ENCODE measurements around the gene TTC28.

GRCh38 chr22:28222052-28222451, 457.6 kb downstream of the TTC28 start:
- TF ChIP-seq RAD21 (IDR thresholded peaks at IDR 0.05; ENCODE audit: low read depth) (no peak), CEBPB (IDR thresholded peaks at IDR 0.05) (no peak), MAX (IDR thresholded peaks at IDR 0.05) (no peak), EP300 (IDR thresholded peaks at IDR 0.05; ENCODE audit: borderline replicate concordance) (no peak), YY1 (IDR thresholded peaks at IDR 0.05; ENCODE audit: low read depth) (no peak), ZBTB7A (IDR thresholded peaks at IDR 0.05; ENCODE audit: low read depth) (no peak), FOXM1 (IDR thresholded peaks at IDR 0.05; ENCODE audit: borderline replicate concordance, low read depth) (no peak), USF1 (IDR thresholded peaks at IDR 0.05) (no peak), TCF12 (IDR thresholded peaks at IDR 0.05; ENCODE audit: low read depth) (no peak), TAF1 (IDR thresholded peaks at IDR 0.05; ENCODE audit: low read depth) (no peak), EGR1 (IDR thresholded peaks at IDR 0.05) (no peak)
